Smooth muscle cell (in vitro differentiated cells): ENCODE data around the gene PDE6G. TPM values are rescaled to one million over a fixed set of nuclear protein-coding genes. Genes with fewer than 3 reads are reported as not detected.
A peak's percentile ranks its signal among the peaks of the same experiment; 100 is the strongest.
"Not testable (repeated sequence)": the region's sequence is repeated elsewhere in the genome, so short reads cannot be mapped to it uniquely, and the experiment has no call there.

ENCODE experiments used
- DNase-seq: peaks from one replicate; lab custom pipeline; 2025; ENCODE audit not compliant: unreplicated experiment; lab: John Stamatoyannopoulos, UW
- H2AFZ ChIP-seq: fragments of 200-600 bp; sonication (generic); 2 replicates; pipeline ENCODE4 v1.6.0; 2016; ENCODE audit warnings: antibody characterized with exemption, low read depth, mild to moderate bottlenecking
- H3F3A ChIP-seq: fragments of 200-600 bp; sonication (generic); 2 replicates; pipeline ENCODE4 v1.6.0; 2017; ENCODE audit warnings: antibody characterized with exemption, low read depth
- H3K27ac ChIP-seq: fragments of 200-600 bp; sonication (generic); 2 replicates; pipeline ENCODE4 v1.5.1; 2016; ENCODE audit warnings: low read depth, mild to moderate bottlenecking
- H3K27me3 ChIP-seq: fragments of 200-600 bp; sonication (generic); 2 replicates; pipeline ENCODE4 v1.6.1; 2016; ENCODE audit warnings: low read depth, mild to moderate bottlenecking
- H3K36me3 ChIP-seq: fragments of 200-600 bp; sonication (generic); 2 replicates; pipeline ENCODE4 v1.5.1; 2016; ENCODE audit warnings: low read depth
- H3K4me1 ChIP-seq: fragments of 200-600 bp; sonication (generic); 2 replicates; pipeline ENCODE4 v1.5.1; 2016; ENCODE audit warnings: low read depth
- H3K4me2 ChIP-seq: fragments of 200-600 bp; sonication (generic); 2 replicates; pipeline ENCODE4 v1.6.0; 2016; ENCODE audit warnings: mild to moderate bottlenecking
- H3K4me3 ChIP-seq: fragments of 200-600 bp; sonication (generic); 2 replicates; pipeline ENCODE4 v1.5.1; 2016; ENCODE audit warnings: mild to moderate bottlenecking
- H3K79me2 ChIP-seq: fragments of 200-600 bp; sonication (generic); 2 replicates; pipeline ENCODE4 v1.6.0; 2016; ENCODE audit warnings: low read depth, mild to moderate bottlenecking
- H3K9ac ChIP-seq: fragments of 200-600 bp; sonication (generic); 2 replicates; pipeline ENCODE4 v1.6.0; 2016; ENCODE audit warnings: low read depth
- H3K9me3 ChIP-seq: fragments of 200-600 bp; sonication (generic); replicated peaks from 2 replicates; pipeline ENCODE4 v1.5.1; 2016; ENCODE audit warnings: low read depth
- H4K20me1 ChIP-seq: fragments of 200-600 bp; sonication (generic); 2 replicates; pipeline ENCODE4 v1.6.0; 2016; ENCODE audit warnings: low read depth
- WGBS: methylation state at CpG from one replicate; pipeline ENCODE4 v1.1.7; 2016; ENCODE audit warnings: low lambda C conversion rate; 5-methylcytosine and 5-hydroxymethylcytosine counted together
- polyA plus RNA-seq: library from polyadenylated mRNA; unstranded; fragments of >200 nt; fragmentation: Nextera tagmentation; extraction: Ambion mirVana; gene quantifications from 2 replicates; pipeline ENCODE4 v1.2.1, GENCODE V29; 2016
- total RNA-seq: library from RNA; depleted of rRNA; stranded (reverse); fragments of >200 nt; gene quantifications from 2 replicates; pipeline ENCODE4 v1.2.3, GENCODE V29; 2014
- TF ChIP-seq, protein P1 (sequence below): fragments of 200-600 bp; sonication (generic); IDR thresholded peaks from 2 replicates; pipeline ENCODE4 v1.5.1; 2017; ENCODE audit warnings: borderline replicate concordance, mild to moderate bottlenecking, antibody characterized with exemption; ENCODE audit not compliant: insufficient read depth, poor library complexity, severe bottlenecking

Gene PDE6G
- total and polyA plus RNA-seq, 2 experiments from 2014 or later = 3.2 to 14.5 TPM

DNA sequence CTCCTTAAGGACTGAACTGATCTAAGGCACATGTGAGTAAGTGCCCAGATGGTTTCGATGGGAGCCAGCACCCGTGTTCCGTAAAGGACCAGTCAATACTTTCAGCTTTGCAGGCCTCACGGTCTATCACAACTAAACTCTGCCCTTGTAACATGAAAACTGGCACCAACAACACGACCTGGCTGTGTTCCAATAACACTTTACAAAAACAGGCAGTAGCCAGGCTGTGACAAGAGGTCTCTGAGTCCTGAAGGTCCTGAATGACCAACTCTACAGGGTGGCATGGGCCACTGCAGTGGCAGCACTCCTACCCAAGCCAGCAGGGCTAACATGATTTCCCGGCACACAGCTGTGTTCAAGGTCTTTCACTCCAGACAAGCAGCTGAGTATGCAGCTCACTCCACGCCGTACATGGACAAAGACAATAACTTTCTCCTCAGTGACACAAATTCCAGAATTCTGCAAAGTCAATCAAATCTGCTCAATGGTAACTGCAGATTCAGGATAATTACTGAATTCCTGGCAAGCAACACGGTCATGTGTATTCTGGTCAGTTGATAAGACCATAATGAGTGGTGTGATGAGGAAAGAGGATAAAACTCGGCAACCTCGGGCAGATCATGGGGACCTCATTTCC, 34.7 kb downstream of the PDE6G start:
- no peaks in the 10 kb centered on the region for H3F3A ChIP-seq
- H3K4me3 ChIP-seq = no peak overlapping the region
- H3K36me3 ChIP-seq = peaks cover 19% of the 10 kb centered on the region
- peaks cover 75% of the 10 kb centered on the region for H3K79me2 ChIP-seq
- 97% methylated on average over 11 of the region's 11 CpGs for WGBS
- H2AFZ ChIP-seq = no peak overlapping the region
- TF ChIP-seq, protein P1, sequence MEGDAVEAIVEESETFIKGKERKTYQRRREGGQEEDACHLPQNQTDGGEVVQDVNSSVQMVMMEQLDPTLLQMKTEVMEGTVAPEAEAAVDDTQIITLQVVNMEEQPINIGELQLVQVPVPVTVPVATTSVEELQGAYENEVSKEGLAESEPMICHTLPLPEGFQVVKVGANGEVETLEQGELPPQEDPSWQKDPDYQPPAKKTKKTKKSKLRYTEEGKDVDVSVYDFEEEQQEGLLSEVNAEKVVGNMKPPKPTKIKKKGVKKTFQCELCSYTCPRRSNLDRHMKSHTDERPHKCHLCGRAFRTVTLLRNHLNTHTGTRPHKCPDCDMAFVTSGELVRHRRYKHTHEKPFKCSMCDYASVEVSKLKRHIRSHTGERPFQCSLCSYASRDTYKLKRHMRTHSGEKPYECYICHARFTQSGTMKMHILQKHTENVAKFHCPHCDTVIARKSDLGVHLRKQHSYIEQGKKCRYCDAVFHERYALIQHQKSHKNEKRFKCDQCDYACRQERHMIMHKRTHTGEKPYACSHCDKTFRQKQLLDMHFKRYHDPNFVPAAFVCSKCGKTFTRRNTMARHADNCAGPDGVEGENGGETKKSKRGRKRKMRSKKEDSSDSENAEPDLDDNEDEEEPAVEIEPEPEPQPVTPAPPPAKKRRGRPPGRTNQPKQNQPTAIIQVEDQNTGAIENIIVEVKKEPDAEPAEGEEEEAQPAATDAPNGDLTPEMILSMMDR = no peak
- no peak for DNase-seq
- H3K9me3 ChIP-seq = no peaks in the 10 kb centered on the region
- H3K27ac ChIP-seq = no peak overlapping the region
- H3K9ac ChIP-seq = no peak overlapping the region
- no peaks in the 10 kb centered on the region for H3K27me3 ChIP-seq
- peaks cover 72% of the 10 kb centered on the region for H4K20me1 ChIP-seq
- no peaks in the 10 kb centered on the region for H3K4me1 ChIP-seq
- no peak overlapping the region for H3K4me2 ChIP-seq

DNA sequence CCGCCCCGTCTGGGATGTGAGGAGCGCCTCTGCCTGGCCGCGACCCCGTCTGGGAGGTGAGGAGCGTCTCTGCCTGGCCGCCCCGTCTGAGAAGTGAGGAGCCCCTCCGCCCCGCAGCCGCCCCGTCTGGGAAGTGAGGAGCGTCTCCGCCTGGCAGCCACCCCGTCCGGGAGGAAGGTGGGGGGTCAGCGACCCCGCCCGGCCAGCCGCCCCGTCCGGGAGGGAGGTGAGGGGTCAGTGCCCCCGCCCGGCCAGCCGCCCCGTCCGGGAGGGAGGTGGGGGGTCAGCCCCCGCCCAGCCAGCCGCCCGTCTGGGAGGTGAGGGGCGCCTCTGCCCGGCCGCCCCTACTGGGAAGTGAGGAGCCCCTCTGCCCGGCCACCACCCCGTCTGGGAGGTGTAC, 38.0 kb downstream of the PDE6G start:
- H3F3A ChIP-seq, H3K27ac ChIP-seq, H3K4me1 ChIP-seq, H3K4me3 ChIP-seq, H3K9me3 ChIP-seq, H3K27me3 ChIP-seq, H3K9ac ChIP-seq, H3K4me2 ChIP-seq, DNase-seq, H2AFZ ChIP-seq: not testable (repeated sequence)
- Histone ChIP-seq H3K79me2 (peaks cover 80% of the 10 kb centered on the region), H4K20me1 (peaks cover 83% of the 10 kb centered on the region), H3K36me3 (peaks cover 14% of the 10 kb centered on the region)
- WGBS = no CpG with 5 or more reads among the region's 36 CpGs

DNA sequence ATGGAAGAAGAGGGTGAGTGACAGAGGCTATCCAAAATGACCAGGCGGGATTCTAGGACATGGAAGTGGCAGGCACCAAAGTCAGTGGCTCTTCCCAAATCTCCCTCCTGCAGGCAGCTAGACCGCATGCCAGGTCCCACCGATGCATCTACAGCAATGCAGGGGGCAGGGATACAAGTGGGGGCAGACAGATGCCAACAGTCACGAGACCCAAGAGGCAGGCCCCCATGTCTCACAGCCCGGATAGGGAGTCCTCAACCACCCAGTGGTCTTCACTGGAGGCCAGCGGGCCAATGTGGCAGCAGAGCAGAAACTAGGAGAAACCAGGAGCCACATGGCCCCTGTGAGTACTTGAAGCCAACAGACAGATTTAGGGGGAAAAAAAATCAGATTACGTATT, 39.5 kb downstream of the PDE6G start:
- H3K9ac ChIP-seq = no peak overlapping the region
- H3K4me2 ChIP-seq = no peak overlapping the region
- no peaks in the 10 kb centered on the region for H3K9me3 ChIP-seq
- H3K4me1 ChIP-seq = no peaks in the 10 kb centered on the region
- 98% methylated on average over 7 of the region's 7 CpGs for WGBS
- DNase-seq = no peak
- no peak overlapping the region for H3K27ac ChIP-seq
- TF ChIP-seq, protein P1 = no peak
- peaks cover 5% of the 10 kb centered on the region for H3F3A ChIP-seq
- H3K36me3 ChIP-seq = peaks cover 18% of the 10 kb centered on the region
- H3K4me3 ChIP-seq = no peak overlapping the region
- no peaks in the 10 kb centered on the region for H3K27me3 ChIP-seq
- no peak overlapping the region for H2AFZ ChIP-seq
- peaks cover 85% of the 10 kb centered on the region for H4K20me1 ChIP-seq
- peaks cover 83% of the 10 kb centered on the region for H3K79me2 ChIP-seq

DNA sequence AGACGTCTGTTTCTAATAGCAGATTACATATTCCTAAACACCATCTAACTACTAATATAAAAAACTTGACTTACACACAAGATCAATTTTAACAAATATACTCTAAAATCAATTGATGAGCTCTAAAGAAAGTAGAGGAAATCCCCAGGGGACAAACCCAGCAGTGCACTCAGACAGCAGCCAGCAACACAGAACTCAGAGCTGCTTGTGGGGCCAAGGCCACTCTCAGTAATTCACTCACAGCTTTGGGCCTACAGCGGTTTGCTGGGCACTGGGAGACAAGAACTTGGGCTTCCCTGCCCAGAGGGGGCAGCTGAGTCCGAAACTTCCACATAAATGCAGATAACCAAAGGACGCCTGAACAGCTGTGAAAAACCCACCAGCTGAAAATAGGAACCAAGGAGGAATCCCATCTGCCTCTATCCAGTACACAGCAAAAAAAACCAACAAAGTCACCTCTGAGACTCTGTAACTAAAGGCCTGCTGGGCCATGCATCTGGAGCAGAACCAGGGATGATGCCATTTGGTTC, 40.9 kb downstream of the PDE6G start:
- Histone ChIP-seq H3K9me3 (no peaks in the 10 kb centered on the region), H3K36me3 (peaks cover 6% of the 10 kb centered on the region), H3K9ac (no peak overlapping the region), H3F3A (peaks cover 5% of the 10 kb centered on the region), H3K4me1 (no peaks in the 10 kb centered on the region), H3K79me2 (peaks cover 73% of the 10 kb centered on the region), H2AFZ (no peak overlapping the region), H3K27ac (peak overlapping the region; percentile 86), H3K27me3 (no peaks in the 10 kb centered on the region), H4K20me1 (peaks cover 77% of the 10 kb centered on the region), H3K4me3 (no peak overlapping the region), H3K4me2 (peak overlapping the region; percentile 68)
- 100% methylated on average over 4 of the region's 4 CpGs for WGBS
- DNase-seq = no peak
- TF ChIP-seq, protein P1 = no peak
